GM19397 (cell line): Measurements from ENCODE around the gene STK38.
"Not testable (repeated sequence)": the region's sequence is repeated elsewhere in the genome, so short reads cannot be mapped to it uniquely, and the experiment has no call there.

Experiments
- ATAC-seq: cut with Tn5 transposase; IDR thresholded peaks from one replicate; pipeline ENCODE4 v1.9.1; 2021; ENCODE audit warnings: mild to moderate bottlenecking, moderate library complexity; ENCODE audit not compliant: unreplicated experiment

Gene STK38

GRCh38 chr6:36491378-36491965 is 55.8 kb downstream of the STK38 start:
- ATAC-seq = no peak

- ATAC-seq = no peak
These were observed 57.9 kb downstream of the STK38 start for GRCh38 chr6:36489426-36489825.

- ATAC-seq = no peak
These were observed 59.1 kb downstream of the STK38 start for GRCh38 chr6:36488221-36488620.

GRCh38 chr6:36487698-36488097 is 59.6 kb downstream of the STK38 start:
- no peak for ATAC-seq

- no peak for ATAC-seq
These were observed 62.5 kb downstream of the STK38 start for GRCh38 chr6:36484736-36485135.

GRCh38 chr6:36483326-36483725 is 64.0 kb downstream of the STK38 start:
- not testable (repeated sequence) for ATAC-seq

- no peak for ATAC-seq
These were observed 68.0 kb downstream of the STK38 start for GRCh38 chr6:36479256-36479655.

- ATAC-seq = no peak
These were observed 69.2 kb downstream of the STK38 start for GRCh38 chr6:36478051-36478526.

GRCh38 chr6:36469946-36470345 is 77.3 kb downstream of the STK38 start:
- ATAC-seq = no peak

- no peak for ATAC-seq
These were observed 78.1 kb downstream of the STK38 start for GRCh38 chr6:36469148-36469661.

- no peak for ATAC-seq
These were observed 79.7 kb downstream of the STK38 start for GRCh38 chr6:36467625-36468024.

GRCh38 chr6:36464233-36464632 is 83.0 kb downstream of the STK38 start:
- ATAC-seq = no peak

GRCh38 chr6:36463676-36464075 is 83.6 kb downstream of the STK38 start:
- ATAC-seq = no peak

GRCh38 chr6:36461646-36462045 is 85.6 kb downstream of the STK38 start:
- no peak for ATAC-seq

- no peak for ATAC-seq
These were observed 86.4 kb downstream of the STK38 start for GRCh38 chr6:36460916-36461315.

- ATAC-seq = no peak
These were observed 87.8 kb downstream of the STK38 start for GRCh38 chr6:36459501-36459900.

- ATAC-seq = no peak
These were observed 91.7 kb downstream of the STK38 start for GRCh38 chr6:36455486-36456027.

- ATAC-seq = not testable (repeated sequence)
These were observed 94.4 kb downstream of the STK38 start for GRCh38 chr6:36452897-36453296.

- not testable (repeated sequence) for ATAC-seq
These were observed 98.1 kb downstream of the STK38 start for GRCh38 chr6:36449173-36449572.

- ATAC-seq = no peak
These were observed 101.7 kb downstream of the STK38 start for GRCh38 chr6:36445621-36446020.

GRCh38 chr6:36444470-36444869 is 102.8 kb downstream of the STK38 start:
- ATAC-seq = no peak
